ENCODE results near the gene ILDR1.

ILDR1 gene

GRCh38 chr3:121989943-121990342 is 32.1 kb downstream of the ILDR1 start:
- H2AFZ ChIP-seq (ENCODE audit: low read length) = no peak overlapping the region
- H3K9me2 ChIP-seq (replicated peaks; ENCODE audit: insufficient read depth, low read length) = no peaks in the 10 kb centered on the region
- H3K9ac ChIP-seq (ENCODE audit: low read length) = no peak overlapping the region
- H3K27me3 ChIP-seq (replicated peaks; ENCODE audit: insufficient read depth, low read length) = no peaks in the 10 kb centered on the region
- peaks cover 6% of the 10 kb centered on the region; the same call in 1 of the 2 replicates for H3K79me2 ChIP-seq (ENCODE audit: low read length)
- H3K4me2 ChIP-seq (ENCODE audit: low read depth, low read length) = no peak overlapping the region
- no peak for DNase-seq
- no peaks in the 10 kb centered on the region for H4K20me1 ChIP-seq (ENCODE audit: insufficient read depth, low read length)
- no peak overlapping the region for H3K27ac ChIP-seq (ENCODE audit: low read length)
- peaks cover 7% of the 10 kb centered on the region for H3F3A ChIP-seq (ENCODE audit: insufficient read depth, low read length)
- peaks cover 31% of the 10 kb centered on the region for H3K4me1 ChIP-seq (ENCODE audit: low read length)
- no peak overlapping the region for H3K4me3 ChIP-seq (ENCODE audit: low read length)
- no peaks in the 10 kb centered on the region for H3K9me3 ChIP-seq (replicated peaks; ENCODE audit: insufficient read depth, low read length)
- no peaks in the 10 kb centered on the region for H3K36me3 ChIP-seq (replicated peaks; ENCODE audit: insufficient read depth, low read length)
- TF ChIP-seq EZH2 (optimal IDR thresholded peaks at IDR 0.05; ENCODE audit: low read depth, low read length) = no peak
- TF ChIP-seq, protein P1, sequence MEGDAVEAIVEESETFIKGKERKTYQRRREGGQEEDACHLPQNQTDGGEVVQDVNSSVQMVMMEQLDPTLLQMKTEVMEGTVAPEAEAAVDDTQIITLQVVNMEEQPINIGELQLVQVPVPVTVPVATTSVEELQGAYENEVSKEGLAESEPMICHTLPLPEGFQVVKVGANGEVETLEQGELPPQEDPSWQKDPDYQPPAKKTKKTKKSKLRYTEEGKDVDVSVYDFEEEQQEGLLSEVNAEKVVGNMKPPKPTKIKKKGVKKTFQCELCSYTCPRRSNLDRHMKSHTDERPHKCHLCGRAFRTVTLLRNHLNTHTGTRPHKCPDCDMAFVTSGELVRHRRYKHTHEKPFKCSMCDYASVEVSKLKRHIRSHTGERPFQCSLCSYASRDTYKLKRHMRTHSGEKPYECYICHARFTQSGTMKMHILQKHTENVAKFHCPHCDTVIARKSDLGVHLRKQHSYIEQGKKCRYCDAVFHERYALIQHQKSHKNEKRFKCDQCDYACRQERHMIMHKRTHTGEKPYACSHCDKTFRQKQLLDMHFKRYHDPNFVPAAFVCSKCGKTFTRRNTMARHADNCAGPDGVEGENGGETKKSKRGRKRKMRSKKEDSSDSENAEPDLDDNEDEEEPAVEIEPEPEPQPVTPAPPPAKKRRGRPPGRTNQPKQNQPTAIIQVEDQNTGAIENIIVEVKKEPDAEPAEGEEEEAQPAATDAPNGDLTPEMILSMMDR (IDR thresholded peaks at IDR 0.05; ENCODE audit: low read length) = 0 out of 2 replicates have a peak, but pooled peaks have one; percentile 3

- Histone ChIP-seq H4K20me1 (ENCODE audit: insufficient read depth, low read length) (no peaks in the 10 kb centered on the region), H3K9me2 (replicated peaks; ENCODE audit: insufficient read depth, low read length) (no peaks in the 10 kb centered on the region), H3K4me2 (ENCODE audit: low read depth, low read length) (no peak overlapping the region), H3K4me3 (ENCODE audit: low read length) (no peak overlapping the region), H3K79me2 (ENCODE audit: low read length) (no peaks in the 10 kb centered on the region), H3K36me3 (replicated peaks; ENCODE audit: insufficient read depth, low read length) (no peaks in the 10 kb centered on the region), H3K27me3 (replicated peaks; ENCODE audit: insufficient read depth, low read length) (no peaks in the 10 kb centered on the region), H3K9me3 (replicated peaks; ENCODE audit: insufficient read depth, low read length) (no peaks in the 10 kb centered on the region), H3F3A (ENCODE audit: insufficient read depth, low read length) (peaks cover 3% of the 10 kb centered on the region; the same call in 1 of the 2 replicates), H3K4me1 (ENCODE audit: low read length) (peaks cover 18% of the 10 kb centered on the region), H3K27ac (ENCODE audit: low read length) (no peak overlapping the region), H3K9ac (ENCODE audit: low read length) (no peak overlapping the region), H2AFZ (ENCODE audit: low read length) (no peak overlapping the region)
- DNase-seq = no peak
- TF ChIP-seq EZH2 (optimal IDR thresholded peaks at IDR 0.05; ENCODE audit: low read depth, low read length) (no peak), EZH2phosphoT487 (IDR thresholded peaks at IDR 0.05; ENCODE audit: low read length) (no peak)
- TF ChIP-seq, protein P1 (IDR thresholded peaks at IDR 0.05; ENCODE audit: low read length) = no peak
Observed at GRCh38 chr3:121988146-121988545, 33.9 kb downstream of the ILDR1 start.

DNA sequence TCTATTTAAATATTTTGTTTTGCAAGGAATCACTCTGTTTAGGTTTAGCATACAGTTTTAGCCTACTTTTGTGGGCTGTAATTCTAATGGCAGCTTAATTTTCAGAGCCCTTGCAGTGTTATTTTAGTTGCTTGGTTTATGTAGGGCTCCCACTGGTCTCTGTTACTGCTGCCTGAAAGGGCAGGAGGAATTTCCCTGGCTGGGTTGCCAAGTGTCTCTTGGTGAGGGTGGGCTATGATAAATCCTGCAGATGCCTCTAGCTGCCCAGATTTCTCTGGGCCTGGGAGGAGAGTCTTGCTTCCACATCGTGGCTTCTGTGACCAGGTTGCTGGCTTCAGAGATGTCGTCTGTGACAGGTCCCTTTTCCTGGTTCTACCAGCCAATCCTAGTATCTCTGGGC is 36.2 kb downstream of the ILDR1 start:
- H3K4me1 ChIP-seq (ENCODE audit: low read length) = 0 out of 2 replicates have a peak, but pooled peaks cover 2% of the 10 kb centered on the region
- TF ChIP-seq EZH2 (optimal IDR thresholded peaks at IDR 0.05; ENCODE audit: low read depth, low read length) (no peak), EZH2phosphoT487 (IDR thresholded peaks at IDR 0.05; ENCODE audit: low read length) (no peak)
- TF ChIP-seq, protein P1 (IDR thresholded peaks at IDR 0.05; ENCODE audit: low read length) = no peak
- no peak for DNase-seq
- no peak overlapping the region for H3K9ac ChIP-seq (ENCODE audit: low read length)
- H2AFZ ChIP-seq (ENCODE audit: low read length) = no peak overlapping the region
- H3F3A ChIP-seq (ENCODE audit: insufficient read depth, low read length) = no peaks in the 10 kb centered on the region
- no peaks in the 10 kb centered on the region for H3K79me2 ChIP-seq (ENCODE audit: low read length)
- no peaks in the 10 kb centered on the region for H3K9me2 ChIP-seq (replicated peaks; ENCODE audit: insufficient read depth, low read length)
- no peaks in the 10 kb centered on the region for H3K27me3 ChIP-seq (replicated peaks; ENCODE audit: insufficient read depth, low read length)
- H3K4me3 ChIP-seq (ENCODE audit: low read length) = no peak overlapping the region
- no peaks in the 10 kb centered on the region for H4K20me1 ChIP-seq (ENCODE audit: insufficient read depth, low read length)
- no peak overlapping the region for H3K27ac ChIP-seq (ENCODE audit: low read length)
- H3K36me3 ChIP-seq (replicated peaks; ENCODE audit: insufficient read depth, low read length) = no peaks in the 10 kb centered on the region
- no peak overlapping the region for H3K4me2 ChIP-seq (ENCODE audit: low read depth, low read length)
- no peaks in the 10 kb centered on the region for H3K9me3 ChIP-seq (replicated peaks; ENCODE audit: insufficient read depth, low read length)

Data from MM.1S (cell line).